Measurements from ENCODE around the gene RAPGEF4. TPM values are rescaled to one million over a fixed set of nuclear protein-coding genes. Genes with fewer than 3 reads are reported as not detected.

Gene RAPGEF4
- total RNA-seq, 1 experiment from 2014 or later = 0.59 TPM

DNA sequence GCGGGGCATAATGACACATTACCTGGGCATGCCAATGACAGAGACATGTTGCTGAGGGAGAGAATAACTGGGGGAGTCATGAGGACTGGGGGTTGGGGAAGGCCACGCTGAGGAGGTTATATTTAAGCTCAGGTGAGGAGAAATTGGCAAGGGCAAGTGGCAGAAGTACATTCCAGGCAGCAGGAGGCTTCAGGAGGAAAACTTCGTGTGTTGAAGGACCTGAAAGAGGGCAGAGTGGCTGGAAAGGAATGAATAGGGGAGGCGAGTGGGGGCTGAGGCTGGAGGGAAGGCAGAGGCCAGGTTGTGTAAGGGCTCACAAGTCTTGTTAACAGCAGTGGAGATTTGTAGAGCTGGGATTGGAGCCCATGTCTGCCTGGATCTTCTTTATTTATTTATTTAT is 166.3 kb downstream of the RAPGEF4 start:
- Histone ChIP-seq H3K4me1 (ENCODE audit: control insufficient read depth in 1 of 2, insufficient read depth in 2 of 2, low read length in 2 of 2) (no peaks in the 10 kb centered on the region), H3K4me3 (replicated peaks in 1 of 2; ENCODE audit: low read depth in 1 of 2, low read length in 2 of 2) (no peak overlapping the region), H3K36me3 (ENCODE audit: control insufficient read depth in 1 of 2, insufficient read depth in 2 of 2, low read length in 2 of 2) (no peaks in the 10 kb centered on the region), H3K9me2 (ENCODE audit: insufficient read depth) (no peaks in the 10 kb centered on the region), H3K79me2 (ENCODE audit: insufficient read depth, low read length) (no peaks in the 10 kb centered on the region), H3K9me3 (ENCODE audit: control insufficient read depth in 1 of 2, insufficient read depth in 1 of 2, low read depth in 1 of 2, low read length in 2 of 2) (no peaks in the 10 kb centered on the region), H2AFZ (ENCODE audit: low read depth, low read length, poor library complexity, severe bottlenecking) (no peak overlapping the region), H3K4me2 (ENCODE audit: low read length) (no peak overlapping the region), H4K20me1 (ENCODE audit: insufficient read depth) (no peaks in the 10 kb centered on the region), H3K27ac (ENCODE audit: low read depth, low read length) (no peak overlapping the region), H3K9ac (ENCODE audit: low read length) (no peak overlapping the region), H3K27me3 (ENCODE audit: insufficient read depth, low read length) (peaks cover 17% of the 10 kb centered on the region)
- ATAC-seq (no peak), DNase-seq (ENCODE audit: low read depth, low spot score) (no peak)
- BruUV-seq (replicated peaks) = no TSS peak
- ChIA-PET CTCF (interaction anchor here (1.7 kb wide), 1 partner anchor 29 kb away, joined by 4 read pairs; no protein-coding TSS in a partner anchor), RAD21 (ENCODE audit: low non-redundant PET in 1 of 2, low total read pairs in 2 of 2, uncharacterized antibody in 2 of 2, unreplicated experiment in 2 of 2) (no interaction called here), POLR2A (no interaction called here)
- intact Hi-C loops (cut with micrococcal nuclease) = no loop called here
- TF ChIP-seq, protein P1, sequence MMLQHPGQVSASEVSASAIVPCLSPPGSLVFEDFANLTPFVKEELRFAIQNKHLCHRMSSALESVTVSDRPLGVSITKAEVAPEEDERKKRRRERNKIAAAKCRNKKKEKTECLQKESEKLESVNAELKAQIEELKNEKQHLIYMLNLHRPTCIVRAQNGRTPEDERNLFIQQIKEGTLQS (IDR thresholded peaks at IDR 0.05) = no peak
- TF ChIP-seq, protein P2, sequence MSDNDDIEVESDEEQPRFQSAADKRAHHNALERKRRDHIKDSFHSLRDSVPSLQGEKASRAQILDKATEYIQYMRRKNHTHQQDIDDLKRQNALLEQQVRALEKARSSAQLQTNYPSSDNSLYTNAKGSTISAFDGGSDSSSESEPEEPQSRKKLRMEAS (IDR thresholded peaks at IDR 0.05) = no peak
- no peak for TF ChIP-seq CBX3 (IDR thresholded peaks at IDR 0.05; ENCODE audit: low read depth)
- no peak for TF ChIP-seq ZFX (IDR thresholded peaks at IDR 0.05)
- TF ChIP-seq EGR1 (IDR thresholded peaks at IDR 0.05; ENCODE audit: low read depth) = no peak
- TF ChIP-seq, protein P3, sequence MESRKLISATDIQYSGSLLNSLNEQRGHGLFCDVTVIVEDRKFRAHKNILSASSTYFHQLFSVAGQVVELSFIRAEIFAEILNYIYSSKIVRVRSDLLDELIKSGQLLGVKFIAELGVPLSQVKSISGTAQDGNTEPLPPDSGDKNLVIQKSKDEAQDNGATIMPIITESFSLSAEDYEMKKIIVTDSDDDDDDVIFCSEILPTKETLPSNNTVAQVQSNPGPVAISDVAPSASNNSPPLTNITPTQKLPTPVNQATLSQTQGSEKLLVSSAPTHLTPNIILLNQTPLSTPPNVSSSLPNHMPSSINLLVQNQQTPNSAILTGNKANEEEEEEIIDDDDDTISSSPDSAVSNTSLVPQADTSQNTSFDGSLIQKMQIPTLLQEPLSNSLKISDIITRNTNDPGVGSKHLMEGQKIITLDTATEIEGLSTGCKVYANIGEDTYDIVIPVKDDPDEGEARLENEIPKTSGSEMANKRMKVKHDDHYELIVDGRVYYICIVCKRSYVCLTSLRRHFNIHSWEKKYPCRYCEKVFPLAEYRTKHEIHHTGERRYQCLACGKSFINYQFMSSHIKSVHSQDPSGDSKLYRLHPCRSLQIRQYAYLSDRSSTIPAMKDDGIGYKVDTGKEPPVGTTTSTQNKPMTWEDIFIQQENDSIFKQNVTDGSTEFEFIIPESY (IDR thresholded peaks at IDR 0.05; ENCODE audit: extremely low read depth, insufficient replicate concordance, low read length) = no peak
- no peak for TF ChIP-seq ELF1 (IDR thresholded peaks at IDR 0.05; ENCODE audit: borderline replicate concordance, low read depth)
- TF ChIP-seq, protein P4, sequence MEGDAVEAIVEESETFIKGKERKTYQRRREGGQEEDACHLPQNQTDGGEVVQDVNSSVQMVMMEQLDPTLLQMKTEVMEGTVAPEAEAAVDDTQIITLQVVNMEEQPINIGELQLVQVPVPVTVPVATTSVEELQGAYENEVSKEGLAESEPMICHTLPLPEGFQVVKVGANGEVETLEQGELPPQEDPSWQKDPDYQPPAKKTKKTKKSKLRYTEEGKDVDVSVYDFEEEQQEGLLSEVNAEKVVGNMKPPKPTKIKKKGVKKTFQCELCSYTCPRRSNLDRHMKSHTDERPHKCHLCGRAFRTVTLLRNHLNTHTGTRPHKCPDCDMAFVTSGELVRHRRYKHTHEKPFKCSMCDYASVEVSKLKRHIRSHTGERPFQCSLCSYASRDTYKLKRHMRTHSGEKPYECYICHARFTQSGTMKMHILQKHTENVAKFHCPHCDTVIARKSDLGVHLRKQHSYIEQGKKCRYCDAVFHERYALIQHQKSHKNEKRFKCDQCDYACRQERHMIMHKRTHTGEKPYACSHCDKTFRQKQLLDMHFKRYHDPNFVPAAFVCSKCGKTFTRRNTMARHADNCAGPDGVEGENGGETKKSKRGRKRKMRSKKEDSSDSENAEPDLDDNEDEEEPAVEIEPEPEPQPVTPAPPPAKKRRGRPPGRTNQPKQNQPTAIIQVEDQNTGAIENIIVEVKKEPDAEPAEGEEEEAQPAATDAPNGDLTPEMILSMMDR (IDR thresholded peaks at IDR 0.05 in 2 of 3, conservative IDR thresholded peaks at IDR 0.05 in 1 of 3; ENCODE audit: borderline replicate concordance in 1 of 3, insufficient read depth in 1 of 3, low read depth in 2 of 3, low read length in 2 of 3) = no peak
- no peak for TF ChIP-seq POLR2A (IDR thresholded peaks at IDR 0.05; ENCODE audit: borderline replicate concordance, extremely low read depth, insufficient read depth, insufficient read length)
- no peak for TF ChIP-seq RAD21 (IDR thresholded peaks at IDR 0.05; ENCODE audit: low read depth)
- TF ChIP-seq ZNF274 (IDR thresholded peaks at IDR 0.05; ENCODE audit: low read depth, low read length) = no peak
- TF ChIP-seq FOSL1 (IDR thresholded peaks at IDR 0.05; ENCODE audit: low read depth) = no peak
- no peak for TF ChIP-seq EZH2phosphoT487 (IDR thresholded peaks at IDR 0.05; ENCODE audit: borderline replicate concordance)
- TF ChIP-seq SRF (IDR thresholded peaks at IDR 0.05; ENCODE audit: low read depth) = no peak
- TF ChIP-seq SP1 (IDR thresholded peaks at IDR 0.05; ENCODE audit: low read depth) = no peak
- TF ChIP-seq TCF7L2 (IDR thresholded peaks at IDR 0.05; ENCODE audit: borderline replicate concordance, extremely low read depth, insufficient read depth, insufficient read length) = no peak
- TF ChIP-seq SIN3A (IDR thresholded peaks at IDR 0.05; ENCODE audit: low read depth) = no peak
- TF ChIP-seq JUND (IDR thresholded peaks at IDR 0.05) = no peak
- no peak for TF ChIP-seq YY1 (IDR thresholded peaks at IDR 0.05; ENCODE audit: extremely low read depth, insufficient replicate concordance, low read depth, low read length)
- no peak for TF ChIP-seq EZH2 (IDR thresholded peaks at IDR 0.05)
